Chondrocyte (in vitro differentiated cells): Measurements from ENCODE around the gene GPR146. TPM values are rescaled to one million over a fixed set of nuclear protein-coding genes. Genes with fewer than 3 reads are reported as not detected.

Source experiments
- DNase-seq: peaks from one replicate; pipeline ENCODE4 v3.0.0; 2021; ENCODE audit warnings: mixed read lengths, low spot score
- H3K27ac Mint-ChIP-seq: one replicate; pipeline ENCODE4 v1.8.0; 2021; ENCODE audit warnings: mild to moderate bottlenecking, moderate library complexity, mixed read lengths; ENCODE audit not compliant: unreplicated experiment
- H3K27me3 Mint-ChIP-seq: 2 replicates; pipeline ENCODE4 v1.8.0; 2021; ENCODE audit warnings: low read depth, mixed read lengths
- H3K36me3 Mint-ChIP-seq: 2 replicates; pipeline ENCODE4 v1.8.0; 2021; ENCODE audit warnings: low read depth, mixed read lengths
- H3K4me1 Mint-ChIP-seq: 2 replicates; pipeline ENCODE4 v1.8.0; 2021; ENCODE audit warnings: low read depth, mild to moderate bottlenecking, mixed read lengths
- H3K4me3 Mint-ChIP-seq: one replicate; pipeline ENCODE4 v1.8.0; 2021; ENCODE audit warnings: mild to moderate bottlenecking, moderate library complexity, mixed read lengths; ENCODE audit not compliant: unreplicated experiment
- H3K9me3 Mint-ChIP-seq: 2 replicates; pipeline ENCODE4 v1.8.0; 2021; ENCODE audit warnings: low read depth, mixed read lengths
- CTCF ChIP-seq: fragments of 200-600 bp; sonication (generic); IDR thresholded peaks from 2 replicates; pipeline ENCODE4 v1.5.0; 2021; ENCODE audit warnings: antibody characterized with exemption, mild to moderate bottlenecking, moderate library complexity
- long read RNA-seq: library from polyadenylated mRNA; stranded (forward); transcript quantifications from one replicate; pipeline ENCODE4 v2.0.0, GENCODE V29; 2021
- total RNA-seq: library from RNA; stranded (reverse); gene quantifications from 3 replicates; pipeline ENCODE4 v1.2.1, GENCODE V29; 2021

The GPR146 gene
- 1.4 to 4.4 TPM (median 3.8 TPM) in 3 replicates for total RNA-seq
- long read RNA-seq, partial matches to known transcripts = 1 of 9 reads
- long read RNA-seq, other reads (novel, unspliced or antisense) = 4 of 9 reads

GRCh38 chr7:1044189-1045068 is at the start of gene GPR146:
GPR146 (plus strand) TSS chr7:1044546; CDS start chr7:1057516, 12,970 bp downstream.
- peak; percentile 86 for TF ChIP-seq CTCF
- peak; percentile 98 for DNase-seq
- Mint-ChIP-seq H3K36me3 (no peaks in the 10 kb centered on the region), H3K4me1 (peaks cover 33% of the 10 kb centered on the region), H3K27me3 (no peaks in the 10 kb centered on the region), H3K9me3 (no peaks in the 10 kb centered on the region), H3K27ac (peak within 1 kb of the TSS; percentile 89), H3K4me3 (peak within 1 kb of the TSS; percentile 75)

- no peak for DNase-seq
- Mint-ChIP-seq H3K27me3 (no peaks in the 10 kb centered on the region), H3K9me3 (no peaks in the 10 kb centered on the region), H3K4me3 (no peak overlapping the region), H3K27ac (peak overlapping the region; percentile 59), H3K36me3 (peaks cover 1% of the 10 kb centered on the region), H3K4me1 (peaks cover 8% of the 10 kb centered on the region)
- no peak for TF ChIP-seq CTCF
Measured at GRCh38 chr7:994592-995308, 49.6 kb upstream of the GPR146 start.

- Mint-ChIP-seq H3K27me3 (no peaks in the 10 kb centered on the region), H3K36me3 (peaks cover 1% of the 10 kb centered on the region), H3K27ac (no peak overlapping the region), H3K9me3 (no peaks in the 10 kb centered on the region), H3K4me3 (no peak overlapping the region), H3K4me1 (peaks cover 8% of the 10 kb centered on the region)
- no peak for DNase-seq
- no peak for TF ChIP-seq CTCF
Measured at GRCh38 chr7:995571-995970, 48.8 kb upstream of the GPR146 start.

GRCh38 chr7:996079-996872 is 48.1 kb upstream of the GPR146 start:
- peaks cover 8% of the 10 kb centered on the region for H3K4me1 Mint-ChIP-seq
- DNase-seq = no peak
- TF ChIP-seq CTCF = no peak
- H3K9me3 Mint-ChIP-seq = no peaks in the 10 kb centered on the region
- H3K27ac Mint-ChIP-seq = no peak overlapping the region
- peaks cover 1% of the 10 kb centered on the region for H3K36me3 Mint-ChIP-seq
- no peak overlapping the region for H3K4me3 Mint-ChIP-seq
- no peaks in the 10 kb centered on the region for H3K27me3 Mint-ChIP-seq
